ENCODE results near the gene ZKSCAN2.
A peak's percentile ranks its signal among the peaks of the same experiment; 100 is the strongest.

The ZKSCAN2 gene

GRCh38 chr16:25260416-25260815 lies 2.8 kb upstream of the ZKSCAN2 start:
- H3K27me3 ChIP-seq (ENCODE audit: insufficient read depth, low read length) = no peaks in the 10 kb centered on the region
- no peaks in the 10 kb centered on the region for H3F3A ChIP-seq (ENCODE audit: insufficient read depth, low read length)
- H3K9ac ChIP-seq (ENCODE audit: low read length) = no peak overlapping the region
- peaks cover 29% of the 10 kb centered on the region for H3K79me2 ChIP-seq (ENCODE audit: insufficient read depth, low read length)
- H2AFZ ChIP-seq (ENCODE audit: low read length) = no peak overlapping the region
- peaks cover 26% of the 10 kb centered on the region for H3K36me3 ChIP-seq (ENCODE audit: insufficient read depth, low read length)
- no peak overlapping the region for H3K4me3 ChIP-seq (ENCODE audit: low read depth, low read length, poor library complexity, severe bottlenecking)
- no peak for TF ChIP-seq EZH2 (IDR thresholded peaks at IDR 0.05; ENCODE audit: borderline replicate concordance, low read length)
- peaks cover 43% of the 10 kb centered on the region for H3K4me1 ChIP-seq (ENCODE audit: insufficient read depth, low read length, severe bottlenecking)
- no peak overlapping the region; the same call in 1 of the 2 replicates for H3K4me2 ChIP-seq (ENCODE audit: low read length)
- no peaks in the 10 kb centered on the region for H3K9me3 ChIP-seq (ENCODE audit: low read length)
- no peaks in the 10 kb centered on the region for H3K9me2 ChIP-seq (ENCODE audit: low read depth, low read length)
- no peak overlapping the region for H3K27ac ChIP-seq (ENCODE audit: low read depth, low read length, poor library complexity, severe bottlenecking)
- no peaks in the 10 kb centered on the region for H4K20me1 ChIP-seq (ENCODE audit: insufficient read depth, low read length)

GRCh38 chr16:25258861-25259179 lies 1.2 kb upstream of the ZKSCAN2 start:
- Histone ChIP-seq H4K20me1 (ENCODE audit: insufficient read depth, low read length) (no peaks in the 10 kb centered on the region), H2AFZ (ENCODE audit: low read length) (no peak overlapping the region)

GRCh38 chr16:25257956-25258860 lies 563 bp upstream of the ZKSCAN2 start:
- no peaks in the 10 kb centered on the region for H3K9me2 ChIP-seq (ENCODE audit: low read depth, low read length)
- no peaks in the 10 kb centered on the region for H4K20me1 ChIP-seq (ENCODE audit: insufficient read depth, low read length)

More at GRCh38 chr16:25258861-25259179, 1.2 kb upstream of the ZKSCAN2 start:
- Histone ChIP-seq H3K27ac (ENCODE audit: low read depth, low read length, poor library complexity, severe bottlenecking) (peak overlapping the region; percentile 83), H3K36me3 (ENCODE audit: insufficient read depth, low read length) (peaks cover 26% of the 10 kb centered on the region), H3K9ac (ENCODE audit: low read length) (peak overlapping the region; percentile 87), H3K9me3 (ENCODE audit: low read length) (no peaks in the 10 kb centered on the region), H3K4me3 (ENCODE audit: low read depth, low read length, poor library complexity, severe bottlenecking) (peak overlapping the region; percentile 82), H3K4me2 (ENCODE audit: low read length) (peak overlapping the region; percentile 93), H3F3A (ENCODE audit: insufficient read depth, low read length) (no peaks in the 10 kb centered on the region), H3K4me1 (ENCODE audit: insufficient read depth, low read length, severe bottlenecking) (peaks cover 43% of the 10 kb centered on the region), H3K79me2 (ENCODE audit: insufficient read depth, low read length) (peaks cover 29% of the 10 kb centered on the region), H3K27me3 (ENCODE audit: insufficient read depth, low read length) (no peaks in the 10 kb centered on the region), H3K9me2 (ENCODE audit: low read depth, low read length) (no peaks in the 10 kb centered on the region)
- TF ChIP-seq CTCF (IDR thresholded peaks at IDR 0.05; ENCODE audit: low read length) = no peak

More at GRCh38 chr16:25257956-25258860, 563 bp upstream of the ZKSCAN2 start:
- peaks cover 43% of the 10 kb centered on the region for H3K4me1 ChIP-seq (ENCODE audit: insufficient read depth, low read length, severe bottlenecking)
- H3F3A ChIP-seq (ENCODE audit: insufficient read depth, low read length) = no peaks in the 10 kb centered on the region
- H3K4me3 ChIP-seq (ENCODE audit: low read depth, low read length, poor library complexity, severe bottlenecking) = peak overlapping the region; percentile 82
- TF ChIP-seq CTCF (IDR thresholded peaks at IDR 0.05; ENCODE audit: low read length) (no peak), EZH2 (IDR thresholded peaks at IDR 0.05; ENCODE audit: borderline replicate concordance, low read length) (no peak)
- H3K27me3 ChIP-seq (ENCODE audit: insufficient read depth, low read length) = no peaks in the 10 kb centered on the region
- peaks cover 25% of the 10 kb centered on the region for H3K36me3 ChIP-seq (ENCODE audit: insufficient read depth, low read length)
- peak overlapping the region; percentile 93 for H3K4me2 ChIP-seq (ENCODE audit: low read length)
- no peaks in the 10 kb centered on the region for H3K9me3 ChIP-seq (ENCODE audit: low read length)
- H3K79me2 ChIP-seq (ENCODE audit: insufficient read depth, low read length) = peaks cover 27% of the 10 kb centered on the region
- peak overlapping the region; percentile 87 for H3K9ac ChIP-seq (ENCODE audit: low read length)
- no peak overlapping the region for H2AFZ ChIP-seq (ENCODE audit: low read length)
- H3K27ac ChIP-seq (ENCODE audit: low read depth, low read length, poor library complexity, severe bottlenecking) = peak overlapping the region; percentile 83

Measured in OCI-LY1 (cell line).